Esophagus mucosa (tissue), 1 donor: Measurements from ENCODE around the gene CDCA8. TPM values are rescaled to one million over a fixed set of nuclear protein-coding genes. Genes with fewer than 3 reads are reported as not detected.

Experiments
- ATAC-seq: fragments of 200-7000 bp; cut with Tn5 transposase; one replicate; pipeline ENCODE4 v1.9.1; 2020
- total RNA-seq: library from RNA; stranded (reverse); gene quantifications from one replicate; pipeline ENCODE4 v1.2.4, GENCODE V29; 2023
- donor health status: DM: yes; HTN: yes; CAD: no.

CDCA8 gene
- total RNA-seq, 1 donor from 2014 or later = 14.1 TPM

DNA sequence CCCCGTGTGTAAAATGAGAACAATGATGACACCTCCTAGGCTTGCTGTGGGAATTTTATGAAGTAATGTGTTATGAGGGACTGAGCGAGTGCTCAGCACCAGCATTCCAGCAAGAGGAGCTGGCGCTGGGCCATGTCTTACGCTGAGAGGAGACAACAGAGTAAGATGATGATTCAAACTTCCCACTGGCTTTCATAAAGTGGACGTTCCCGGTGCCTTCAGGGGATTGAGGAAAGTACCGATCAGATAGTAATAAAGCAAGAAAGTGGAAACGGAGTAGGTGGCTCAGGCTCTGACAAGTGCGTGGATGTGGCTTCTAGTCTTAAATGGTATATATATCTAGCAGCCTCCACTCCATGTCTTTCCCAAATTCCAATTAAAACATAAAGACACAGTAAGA lies 48.8 kb downstream of the CDCA8 start:
- peak; percentile 24 for ATAC-seq

DNA sequence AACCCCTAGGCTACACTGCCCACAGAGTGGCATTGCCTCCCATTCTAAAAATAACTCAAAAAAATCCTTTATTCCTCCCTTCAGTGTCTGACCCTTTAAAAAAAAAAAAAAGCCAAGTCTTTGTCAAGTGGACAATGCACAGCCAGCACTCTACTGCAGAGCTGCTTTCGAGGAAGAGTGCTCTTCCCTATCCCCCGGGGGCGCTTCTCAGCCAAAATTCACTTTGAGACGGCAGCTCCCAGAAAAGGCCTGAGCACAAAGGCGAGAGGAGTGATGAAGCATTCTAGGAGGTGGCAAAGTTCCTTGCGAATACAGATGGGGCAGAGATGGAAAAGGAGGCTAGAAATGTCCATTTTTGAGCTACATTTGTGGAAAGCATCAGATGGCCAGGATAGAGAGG lies 49.3 kb downstream of the CDCA8 start:
- ATAC-seq = no peak

DNA sequence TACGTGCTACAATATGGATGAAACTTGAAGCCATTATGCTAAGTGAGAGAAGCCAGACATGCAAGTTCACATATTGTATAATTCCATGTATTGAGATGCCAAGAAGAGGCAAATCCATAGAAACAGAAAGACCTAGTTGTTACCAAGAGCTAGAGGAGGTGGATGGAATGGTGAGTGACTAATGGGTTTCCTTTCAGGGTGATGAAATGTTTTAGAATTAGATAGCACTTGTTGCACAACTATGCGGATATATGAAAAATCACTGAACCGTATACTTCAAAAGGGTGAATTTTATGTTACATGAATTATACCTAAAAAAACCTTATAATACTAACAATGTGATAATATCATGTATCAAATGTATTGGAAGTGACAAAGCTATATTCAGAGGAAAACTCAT lies 54.5 kb downstream of the CDCA8 start:
- peak; percentile 62 for ATAC-seq

DNA sequence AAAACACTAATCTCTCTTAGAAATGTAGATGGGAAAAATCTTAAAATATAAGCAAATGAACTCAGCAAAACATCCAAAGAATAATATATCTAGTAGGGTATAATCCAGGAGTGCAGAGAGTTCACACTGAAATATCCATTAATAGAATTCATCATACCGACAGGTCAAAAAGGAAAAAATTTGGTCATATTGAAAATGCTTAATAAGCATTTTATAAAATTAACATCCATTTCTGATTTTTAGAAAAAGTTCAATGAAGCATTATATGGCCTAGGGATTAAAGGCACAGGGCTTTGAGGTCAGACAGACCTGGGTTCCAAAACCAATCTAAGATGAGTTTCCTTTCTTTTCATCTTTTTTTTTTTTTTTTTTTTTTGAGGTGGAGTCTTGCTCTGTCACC lies 56.2 kb downstream of the CDCA8 start:
- no peak for ATAC-seq

DNA sequence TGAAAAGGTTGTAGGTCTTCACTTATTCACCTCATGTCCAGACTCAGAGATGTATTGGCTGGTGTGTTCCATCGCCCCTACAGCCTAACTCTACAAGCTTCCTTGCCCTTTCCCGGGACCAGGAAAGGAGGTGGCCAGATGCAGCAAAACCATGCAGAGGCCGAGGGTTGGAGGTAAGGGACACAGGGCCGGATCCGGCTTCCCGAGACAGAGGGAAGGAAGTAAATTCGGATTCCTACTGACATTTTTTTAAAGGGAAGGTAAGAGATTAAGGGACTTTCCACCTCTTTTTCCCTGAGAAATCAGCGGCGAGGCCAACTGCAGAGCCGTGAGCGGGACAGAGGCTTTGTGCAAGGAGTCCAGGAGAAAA lies 59.9 kb downstream of the CDCA8 start:
- ATAC-seq = no peak

DNA sequence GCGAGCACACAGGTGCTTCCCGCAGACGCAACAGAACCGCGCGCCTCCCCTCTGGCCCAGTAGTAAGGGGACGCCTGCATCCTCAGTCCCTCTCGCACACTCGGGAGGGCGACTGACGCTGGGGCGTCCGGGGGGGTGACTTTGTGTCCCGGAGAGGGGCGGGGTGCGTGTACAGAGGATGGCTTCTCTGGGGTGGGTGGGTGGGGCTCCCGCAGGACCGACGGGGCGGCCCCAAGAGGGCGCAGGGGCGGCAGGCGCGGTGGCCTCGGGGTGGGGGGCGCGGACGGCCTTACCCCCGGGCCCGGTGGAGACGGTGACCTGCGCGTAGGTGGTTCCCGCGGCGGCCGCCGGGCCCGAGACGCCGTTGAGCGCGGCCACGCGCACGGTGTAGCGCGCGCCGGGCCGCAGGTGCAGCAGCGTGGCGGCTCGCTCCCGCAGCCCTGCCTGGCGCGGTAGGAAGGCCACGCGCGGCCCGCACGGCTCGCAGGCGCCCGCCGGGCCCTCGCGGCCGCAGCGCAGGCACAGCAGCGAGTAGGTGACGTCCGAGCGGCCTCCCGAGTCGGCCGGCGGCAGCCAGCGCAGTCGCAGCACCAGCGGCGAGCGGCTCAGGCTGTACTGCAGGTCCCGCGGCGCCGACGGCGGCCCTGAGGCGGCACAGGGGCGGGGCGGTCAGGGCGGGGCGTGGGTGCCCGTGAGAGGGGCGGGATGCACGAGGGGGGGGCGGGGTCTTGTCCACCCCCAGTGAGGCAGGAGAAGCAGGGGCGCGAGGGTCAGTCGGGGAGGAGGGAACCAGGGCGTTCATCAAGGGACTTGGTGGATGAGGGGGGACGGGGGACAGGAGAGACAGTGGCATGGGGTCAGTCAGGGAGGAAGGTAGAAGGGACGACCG lies 60.5 kb downstream of the CDCA8 start:
- peak; percentile 58 for ATAC-seq

DNA sequence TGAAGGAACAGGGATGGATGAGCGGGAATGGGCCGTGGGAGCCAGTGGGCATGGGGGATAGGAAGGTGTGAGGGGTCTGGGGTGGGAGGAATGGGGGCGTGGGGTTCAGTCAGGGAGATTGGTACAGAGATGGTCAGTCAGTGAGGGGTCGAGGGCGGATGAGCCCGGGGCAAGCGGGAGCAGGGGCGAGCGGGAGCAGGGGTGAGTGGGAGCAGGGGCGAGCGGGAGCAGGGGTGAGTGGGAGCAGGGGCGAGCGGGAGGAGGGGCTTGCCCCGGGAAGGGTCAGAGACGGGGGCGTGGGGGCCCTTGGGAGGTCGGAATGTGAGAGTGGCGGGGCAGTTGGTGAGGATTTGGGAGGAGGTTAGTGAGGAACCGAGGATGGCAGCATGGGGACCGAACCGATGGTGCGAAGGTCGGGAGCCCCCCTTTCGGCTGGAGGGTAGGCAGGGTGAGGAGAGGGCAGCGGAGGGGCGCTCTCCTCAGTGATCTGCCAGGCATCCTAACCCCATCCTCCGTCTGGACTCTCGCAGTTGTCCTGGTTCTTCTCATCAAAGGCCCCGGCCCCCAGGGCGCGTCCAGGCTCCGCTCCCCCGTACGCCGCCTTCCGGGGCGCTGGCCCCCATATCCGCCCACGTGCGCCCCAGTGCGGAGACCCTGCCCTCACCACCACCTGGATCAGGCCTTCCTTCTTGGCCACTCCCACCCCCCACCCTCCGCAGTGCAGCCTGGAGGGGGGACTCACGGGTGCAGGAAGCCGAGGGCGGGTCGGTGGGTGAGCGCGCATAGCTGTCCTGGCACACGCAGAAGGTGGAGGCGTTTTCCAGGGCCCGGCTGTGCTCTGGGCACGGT lies 61.4 kb downstream of the CDCA8 start:
- peak; percentile 9 for ATAC-seq

DNA sequence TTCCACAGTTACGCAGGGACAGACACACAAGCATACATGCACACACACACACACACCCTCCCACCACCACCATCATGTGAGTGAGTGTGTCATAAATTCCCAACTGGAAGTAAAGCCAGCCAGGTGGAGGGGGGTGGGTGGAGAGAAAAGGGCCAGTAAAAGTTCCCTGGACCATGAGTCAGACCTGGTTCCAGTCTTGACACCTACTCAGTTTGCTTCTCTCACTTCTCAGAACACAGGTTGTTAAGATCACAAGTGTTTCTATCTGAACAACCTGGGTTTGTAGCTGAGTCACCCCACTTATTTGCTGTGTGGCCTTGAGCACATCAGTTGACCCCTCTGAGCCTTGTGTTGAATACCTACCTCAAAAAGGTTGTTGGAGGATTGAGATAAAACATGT lies 63.0 kb downstream of the CDCA8 start:
- no peak for ATAC-seq

DNA sequence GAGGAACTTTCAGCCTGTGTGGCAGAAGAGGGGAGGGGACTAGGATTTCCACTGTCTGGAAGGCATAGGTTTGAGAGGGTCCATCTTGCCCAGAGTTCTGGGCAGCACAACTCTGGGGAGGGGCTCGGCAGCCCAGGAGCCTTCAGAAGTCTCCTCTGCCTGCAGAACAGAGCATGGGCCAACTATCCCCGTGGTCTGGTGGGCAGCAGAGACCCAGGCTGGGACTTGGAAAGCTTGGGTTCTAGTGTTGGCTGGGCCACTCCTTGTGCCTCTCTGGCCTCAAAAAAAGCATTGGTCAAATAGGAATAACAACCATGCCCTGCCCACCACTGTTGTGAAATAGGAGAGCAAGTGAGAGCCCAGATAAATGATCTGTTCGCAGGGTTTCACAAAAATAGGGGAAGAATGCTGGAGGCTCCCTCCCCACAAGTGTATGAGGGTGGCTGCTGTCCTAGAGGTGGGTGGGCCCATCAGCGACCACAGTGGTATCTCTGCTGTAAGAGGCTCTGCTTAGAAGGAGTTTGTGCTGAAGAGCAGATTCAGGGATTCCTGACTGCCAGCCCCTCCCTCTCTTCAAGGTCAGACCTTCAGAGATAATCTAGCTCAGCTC lies 63.7 kb downstream of the CDCA8 start:
- ATAC-seq = no peak

Other genes with a start within 250 kb of the CDCA8 start
- gene ZC3H12A, start 217.9 kb upstream of the CDCA8 start, total RNA-seq = 43.6 TPM
- 32.7 TPM for gene MEAF6, start 177.8 kb upstream of the CDCA8 start, total RNA-seq
- 8.7 TPM for gene SNIP1, start 138.2 kb upstream of the CDCA8 start, total RNA-seq
- gene DNALI1, start 135.6 kb upstream of the CDCA8 start, total RNA-seq = 0.16 TPM
- gene GNL2, start 96.6 kb upstream of the CDCA8 start, total RNA-seq = 28.6 TPM
- 0.20 TPM for gene RSPO1, start 57.6 kb upstream of the CDCA8 start, total RNA-seq
- 0.68 TPM for gene EPHA10, start 72.6 kb downstream of the CDCA8 start, total RNA-seq
- 3.1 TPM for gene MANEAL, start 101.3 kb downstream of the CDCA8 start, total RNA-seq
- 46.7 TPM for gene C1orf122, start 115.3 kb downstream of the CDCA8 start, total RNA-seq
- gene YRDC, start 115.7 kb downstream of the CDCA8 start, total RNA-seq = 14.7 TPM
- 39.3 TPM for gene MTF1, start 167.1 kb downstream of the CDCA8 start, total RNA-seq